SK-N-SH (cell line): ENCODE data around the gene NEK8. TPM values are rescaled to one million over a fixed set of nuclear protein-coding genes. Genes with fewer than 3 reads are reported as not detected.

Experiments used
- CHD2 ChIP-seq: fragments of 150-350 bp; IDR thresholded peaks from 2 replicates; pipeline ENCODE4 v1.6.1; 2018; ENCODE audit warnings: low read length; ENCODE audit not compliant: partially characterized antibody
- ELF1 ChIP-seq: IDR thresholded peaks from 2 replicates; pipeline ENCODE4 v1.4.0; 2012
- EZH2phosphoT487 ChIP-seq: fragments of 200-600 bp; sonication (generic); IDR thresholded peaks from 2 replicates; pipeline ENCODE4 v1.6.1; 2017; ENCODE audit warnings: low read depth, mixed run types, mild to moderate bottlenecking, antibody characterized with exemption, moderate library complexity, borderline replicate concordance
- FOXJ3 ChIP-seq: sonication (generic); formaldehyde crosslinking; IDR thresholded peaks from 2 replicates; pipeline ENCODE4 v1.5.1; 2020; ENCODE audit warnings: mild to moderate bottlenecking, missing genetic modification reagents
- FOXM1 ChIP-seq: IDR thresholded peaks from 2 replicates; pipeline ENCODE4 v1.4.0; 2012; ENCODE audit warnings: low read depth, mild to moderate bottlenecking
- GATA2 ChIP-seq: sonication (generic); formaldehyde crosslinking; IDR thresholded peaks from 2 replicates; pipeline ENCODE4 v1.5.0; 2020; ENCODE audit warnings: mild to moderate bottlenecking, missing genetic modification reagents
- JUND ChIP-seq: IDR thresholded peaks from 2 replicates; pipeline ENCODE4 v1.4.0; 2012
- MAX ChIP-seq: IDR thresholded peaks from 2 replicates; pipeline ENCODE4 v1.4.0; 2012; ENCODE audit warnings: low read depth
- MXI1 ChIP-seq: IDR thresholded peaks from 2 replicates; pipeline ENCODE4 v1.6.1; 2012; ENCODE audit warnings: mild to moderate bottlenecking, low read depth, low read length, improper control_type of control experiment
- NFIC ChIP-seq: IDR thresholded peaks from 2 replicates; pipeline ENCODE4 v1.4.0; 2012; ENCODE audit warnings: borderline replicate concordance
- NRF1 ChIP-seq: IDR thresholded peaks from 2 replicates; pipeline ENCODE4 v1.6.1; 2012; ENCODE audit warnings: low read depth, mild to moderate bottlenecking, low read length
- RCOR1 ChIP-seq: fragments of 150-350 bp; IDR thresholded peaks from 2 replicates; pipeline ENCODE4 v1.6.1; 2017; ENCODE audit warnings: antibody characterized with exemption, low read length
- RXRA ChIP-seq: IDR thresholded peaks from 2 replicates; pipeline ENCODE4 v1.4.0; 2012; ENCODE audit warnings: low read depth, mild to moderate bottlenecking, borderline replicate concordance
- SIN3A ChIP-seq: IDR thresholded peaks from 2 replicates; pipeline ENCODE4 v1.6.1; 2012; ENCODE audit warnings: low read depth, mild to moderate bottlenecking, low read length, moderate library complexity, borderline replicate concordance
- TCF12 ChIP-seq: IDR thresholded peaks from 2 replicates; pipeline ENCODE4 v1.4.0; 2012
- TEAD4 ChIP-seq: IDR thresholded peaks from 2 replicates; pipeline ENCODE4 v1.4.0; 2012; ENCODE audit warnings: mild to moderate bottlenecking, borderline replicate concordance; ENCODE audit not compliant: insufficient read depth
- USF2 ChIP-seq: fragments of 150-350 bp; IDR thresholded peaks from 2 replicates; pipeline ENCODE4 v1.6.1; 2017; ENCODE audit warnings: antibody characterized with exemption, low read length, low read depth, borderline replicate concordance
- YY1 ChIP-seq: IDR thresholded peaks from 2 replicates; pipeline ENCODE4 v1.4.0; 2012; ENCODE audit warnings: low read depth, mild to moderate bottlenecking
- polyA plus RNA-seq, 3 experiments: library from polyadenylated mRNA; depleted of rRNA; stranded (reverse); fragments of >200 nt; gene quantifications; 2 replicates each; pipeline ENCODE4 v1.2.3, GENCODE V29; 2012
- TF ChIP-seq, protein P1 (sequence below): IDR thresholded peaks from 2 replicates; pipeline ENCODE4 v1.6.1; 2012; ENCODE audit warnings: mild to moderate bottlenecking, low read depth, low read length, moderate library complexity
- TF ChIP-seq, protein P2 (sequence below): fragments of 200-600 bp; sonication (generic); IDR thresholded peaks from 2 replicates; pipeline ENCODE4 v1.6.1; 2017; ENCODE audit warnings: antibody characterized with exemption, mild to moderate bottlenecking, moderate library complexity
- TF ChIP-seq, protein P3 (sequence below): IDR thresholded peaks from 2 replicates; pipeline ENCODE4 v1.4.0; 2012; ENCODE audit warnings: low read depth, borderline replicate concordance

NEK8 gene
- polyA plus RNA-seq, 1 of the 3 experiments (the other 2 are of a cell fraction), result 6.0 TPM

DNA sequence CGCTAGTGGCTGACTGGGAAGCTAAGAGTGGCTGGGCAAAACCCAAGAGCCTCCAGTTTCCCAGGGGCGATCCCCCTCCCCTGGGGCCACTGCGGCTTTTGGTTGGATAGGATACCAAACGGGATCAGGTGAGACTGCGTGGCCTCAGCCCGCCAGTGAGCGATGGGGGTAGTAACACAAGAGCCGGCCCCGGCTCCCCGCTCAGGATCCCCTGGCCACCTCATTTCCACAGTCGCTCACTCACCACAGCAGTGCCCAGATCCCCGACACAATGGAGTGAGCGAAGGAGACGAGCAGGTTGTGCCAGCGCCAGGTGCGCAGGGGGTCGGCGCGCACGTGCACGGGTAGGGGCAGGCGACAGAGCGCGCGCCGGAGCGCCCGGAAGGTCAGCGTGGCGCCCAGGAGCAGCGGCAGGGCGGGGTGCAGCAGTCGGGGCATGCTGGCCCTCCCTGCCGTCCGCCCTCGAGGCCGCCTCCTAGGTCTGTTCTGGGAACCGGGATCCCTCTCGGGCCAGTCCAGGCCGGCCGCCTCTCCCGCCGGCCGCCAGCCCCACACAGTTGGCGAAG is 2.8 kb upstream of the NEK8 start (continued):
- TF ChIP-seq CHD2 (no peak), EZH2phosphoT487 (no peak), FOXM1 (no peak), NFIC (no peak), MXI1 (peak; percentile 71), SIN3A (peak; percentile 43; the same call in 1 of the 2 replicates), RXRA (no peak; the same call in 1 of the 2 replicates), MAX (peak; percentile 60; the same call in 1 of the 2 replicates), USF2 (no peak), TCF12 (no peak), TEAD4 (no peak), JUND (0 out of 2 replicates have a peak, but pooled peaks have one; percentile 18), FOXJ3 (CRISPR knock-in tag) (no peak), ELF1 (no peak), NRF1 (peak; percentile 23; the same call in 1 of the 2 replicates), RCOR1 (no peak), GATA2 (no peak), YY1 (no peak)
- TF ChIP-seq, protein P1, sequence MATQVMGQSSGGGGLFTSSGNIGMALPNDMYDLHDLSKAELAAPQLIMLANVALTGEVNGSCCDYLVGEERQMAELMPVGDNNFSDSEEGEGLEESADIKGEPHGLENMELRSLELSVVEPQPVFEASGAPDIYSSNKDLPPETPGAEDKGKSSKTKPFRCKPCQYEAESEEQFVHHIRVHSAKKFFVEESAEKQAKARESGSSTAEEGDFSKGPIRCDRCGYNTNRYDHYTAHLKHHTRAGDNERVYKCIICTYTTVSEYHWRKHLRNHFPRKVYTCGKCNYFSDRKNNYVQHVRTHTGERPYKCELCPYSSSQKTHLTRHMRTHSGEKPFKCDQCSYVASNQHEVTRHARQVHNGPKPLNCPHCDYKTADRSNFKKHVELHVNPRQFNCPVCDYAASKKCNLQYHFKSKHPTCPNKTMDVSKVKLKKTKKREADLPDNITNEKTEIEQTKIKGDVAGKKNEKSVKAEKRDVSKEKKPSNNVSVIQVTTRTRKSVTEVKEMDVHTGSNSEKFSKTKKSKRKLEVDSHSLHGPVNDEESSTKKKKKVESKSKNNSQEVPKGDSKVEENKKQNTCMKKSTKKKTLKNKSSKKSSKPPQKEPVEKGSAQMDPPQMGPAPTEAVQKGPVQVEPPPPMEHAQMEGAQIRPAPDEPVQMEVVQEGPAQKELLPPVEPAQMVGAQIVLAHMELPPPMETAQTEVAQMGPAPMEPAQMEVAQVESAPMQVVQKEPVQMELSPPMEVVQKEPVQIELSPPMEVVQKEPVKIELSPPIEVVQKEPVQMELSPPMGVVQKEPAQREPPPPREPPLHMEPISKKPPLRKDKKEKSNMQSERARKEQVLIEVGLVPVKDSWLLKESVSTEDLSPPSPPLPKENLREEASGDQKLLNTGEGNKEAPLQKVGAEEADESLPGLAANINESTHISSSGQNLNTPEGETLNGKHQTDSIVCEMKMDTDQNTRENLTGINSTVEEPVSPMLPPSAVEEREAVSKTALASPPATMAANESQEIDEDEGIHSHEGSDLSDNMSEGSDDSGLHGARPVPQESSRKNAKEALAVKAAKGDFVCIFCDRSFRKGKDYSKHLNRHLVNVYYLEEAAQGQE, result no peak
- TF ChIP-seq, protein P2, sequence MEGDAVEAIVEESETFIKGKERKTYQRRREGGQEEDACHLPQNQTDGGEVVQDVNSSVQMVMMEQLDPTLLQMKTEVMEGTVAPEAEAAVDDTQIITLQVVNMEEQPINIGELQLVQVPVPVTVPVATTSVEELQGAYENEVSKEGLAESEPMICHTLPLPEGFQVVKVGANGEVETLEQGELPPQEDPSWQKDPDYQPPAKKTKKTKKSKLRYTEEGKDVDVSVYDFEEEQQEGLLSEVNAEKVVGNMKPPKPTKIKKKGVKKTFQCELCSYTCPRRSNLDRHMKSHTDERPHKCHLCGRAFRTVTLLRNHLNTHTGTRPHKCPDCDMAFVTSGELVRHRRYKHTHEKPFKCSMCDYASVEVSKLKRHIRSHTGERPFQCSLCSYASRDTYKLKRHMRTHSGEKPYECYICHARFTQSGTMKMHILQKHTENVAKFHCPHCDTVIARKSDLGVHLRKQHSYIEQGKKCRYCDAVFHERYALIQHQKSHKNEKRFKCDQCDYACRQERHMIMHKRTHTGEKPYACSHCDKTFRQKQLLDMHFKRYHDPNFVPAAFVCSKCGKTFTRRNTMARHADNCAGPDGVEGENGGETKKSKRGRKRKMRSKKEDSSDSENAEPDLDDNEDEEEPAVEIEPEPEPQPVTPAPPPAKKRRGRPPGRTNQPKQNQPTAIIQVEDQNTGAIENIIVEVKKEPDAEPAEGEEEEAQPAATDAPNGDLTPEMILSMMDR, result no peak
- TF ChIP-seq, protein P3, sequence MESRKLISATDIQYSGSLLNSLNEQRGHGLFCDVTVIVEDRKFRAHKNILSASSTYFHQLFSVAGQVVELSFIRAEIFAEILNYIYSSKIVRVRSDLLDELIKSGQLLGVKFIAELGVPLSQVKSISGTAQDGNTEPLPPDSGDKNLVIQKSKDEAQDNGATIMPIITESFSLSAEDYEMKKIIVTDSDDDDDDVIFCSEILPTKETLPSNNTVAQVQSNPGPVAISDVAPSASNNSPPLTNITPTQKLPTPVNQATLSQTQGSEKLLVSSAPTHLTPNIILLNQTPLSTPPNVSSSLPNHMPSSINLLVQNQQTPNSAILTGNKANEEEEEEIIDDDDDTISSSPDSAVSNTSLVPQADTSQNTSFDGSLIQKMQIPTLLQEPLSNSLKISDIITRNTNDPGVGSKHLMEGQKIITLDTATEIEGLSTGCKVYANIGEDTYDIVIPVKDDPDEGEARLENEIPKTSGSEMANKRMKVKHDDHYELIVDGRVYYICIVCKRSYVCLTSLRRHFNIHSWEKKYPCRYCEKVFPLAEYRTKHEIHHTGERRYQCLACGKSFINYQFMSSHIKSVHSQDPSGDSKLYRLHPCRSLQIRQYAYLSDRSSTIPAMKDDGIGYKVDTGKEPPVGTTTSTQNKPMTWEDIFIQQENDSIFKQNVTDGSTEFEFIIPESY, result no peak; the same call in 1 of the 2 replicates
- TF ChIP-seq, all 33 proteins: peak for 8
